HG03280 (cell line): ENCODE data around the gene IL17RB.

Experiments
- ATAC-seq: cut with Tn5 transposase; IDR thresholded peaks from one replicate; pipeline ENCODE4 v1.9.1; 2021; ENCODE audit warnings: mild to moderate bottlenecking, moderate library complexity; ENCODE audit not compliant: unreplicated experiment

Gene IL17RB

DNA sequence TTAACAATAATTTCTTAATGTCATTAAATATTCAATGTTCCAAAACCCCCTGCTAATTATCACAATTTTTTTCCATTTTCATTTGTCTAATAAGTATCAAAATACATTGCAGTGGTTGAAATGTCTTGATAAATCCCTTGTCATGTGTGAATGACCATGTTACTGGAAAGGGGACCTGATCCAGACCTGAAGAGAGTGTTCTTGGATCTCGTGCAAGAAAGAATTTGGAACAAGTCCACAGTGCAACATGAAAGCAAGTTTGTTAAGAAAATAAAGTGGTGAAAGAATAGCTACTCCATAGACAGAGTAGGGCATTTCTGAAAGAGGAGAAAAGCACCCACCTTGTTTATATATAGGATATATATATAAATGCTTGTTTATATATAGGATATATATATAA, 55.7 kb downstream of the IL17RB start:
- no peak for ATAC-seq

DNA sequence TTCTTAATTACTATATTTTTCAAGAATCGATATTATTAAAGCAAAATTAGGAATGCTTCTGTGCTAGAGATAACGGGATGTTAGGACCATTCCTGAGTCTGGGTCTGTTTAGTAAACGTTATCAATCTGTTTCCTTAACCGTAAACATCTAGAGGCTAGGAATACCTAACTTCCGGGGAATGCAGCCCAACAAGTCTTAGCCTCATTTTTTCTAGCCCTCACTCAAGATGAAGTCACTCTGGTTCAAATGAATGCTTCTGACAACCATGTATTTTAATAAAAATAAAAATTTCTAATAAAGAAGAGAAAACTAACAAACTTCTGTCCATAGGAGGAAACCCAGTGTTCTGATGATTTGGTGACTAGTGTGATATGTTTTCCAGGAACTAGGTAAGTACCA, 56.3 kb downstream of the IL17RB start:
- ATAC-seq = no peak

DNA sequence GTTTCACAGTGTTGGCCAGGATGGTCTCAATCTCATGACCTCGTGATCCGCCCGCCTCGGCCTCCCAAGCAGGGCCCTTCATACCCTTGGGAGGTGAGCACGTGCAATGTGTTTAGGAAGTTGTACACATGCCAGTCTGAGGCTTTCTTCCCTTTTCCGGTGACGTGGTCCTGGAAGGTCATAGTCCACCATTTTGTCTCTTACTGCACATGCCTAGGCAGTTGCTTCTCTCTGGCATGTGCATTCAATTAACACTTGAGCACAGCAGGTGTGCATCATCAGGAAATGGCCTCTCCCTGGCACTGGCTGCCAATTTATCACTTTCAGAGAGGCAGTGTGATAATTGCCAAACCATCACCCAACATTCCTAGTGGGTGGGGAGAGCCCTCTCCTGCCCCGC, 67.0 kb downstream of the IL17RB start:
- ATAC-seq = no peak
